WTC11 (cell line): Measurements from ENCODE around the gene POFUT2.

ENCODE experiments used
- ATF3 ChIP-seq: sonication (generic); formaldehyde crosslinking; conservative IDR thresholded peaks from 2 replicates; pipeline ENCODE4 v1.8.1; 2022; ENCODE audit warnings: mild to moderate bottlenecking, missing genetic modification reagents
- ATF6 ChIP-seq: sonication (generic); formaldehyde crosslinking; IDR thresholded peaks from 2 replicates; pipeline ENCODE4 v1.8.1; 2023; ENCODE audit warnings: mild to moderate bottlenecking, missing genetic modification reagents
- CTCF ChIP-seq: fragments of 200-600 bp; IDR thresholded peaks from 2 replicates; pipeline ENCODE4 v1.8.0; 2022; ENCODE audit warnings: antibody characterized with exemption
- USF2 ChIP-seq: sonication (generic); formaldehyde crosslinking; IDR thresholded peaks from 2 replicates; pipeline ENCODE4 v1.8.1; 2023; ENCODE audit warnings: mild to moderate bottlenecking, missing genetic modification reagents, moderate library complexity
- ZBTB21 ChIP-seq: sonication (generic); formaldehyde crosslinking; IDR thresholded peaks from 2 replicates; pipeline ENCODE4 v1.8.1; 2023; ENCODE audit warnings: mild to moderate bottlenecking, missing genetic modification reagents, borderline replicate concordance

- TF ChIP-seq CTCF (no peak), ATF6 (CRISPR knock-in tag) (no peak), USF2 (no peak), ATF3 (CRISPR knock-in tag) (no peak), ZBTB21 (CRISPR knock-in tag) (no peak)
These were observed 29.2 kb upstream of the POFUT2 start for GRCh38 chr21:45316871-45317397.
